Osteoblast (primary cell): Measurements from ENCODE around the gene DTNBP1. TPM values are rescaled to one million over a fixed set of nuclear protein-coding genes. Genes with fewer than 3 reads are reported as not detected.

ENCODE experiments used
- DNase-seq: peaks from one replicate; pipeline ENCODE4 v3.0.0; 2011; ENCODE audit warnings: low spot score, mixed read lengths; ENCODE audit not compliant: insufficient read length; ENCODE audit errors: missing footprints
- H2AFZ ChIP-seq: 2 replicates; pipeline ENCODE4 v1.6.0; 2011; ENCODE audit warnings: mild to moderate bottlenecking, low read length
- H3K27ac ChIP-seq: 2 replicates; pipeline ENCODE4 v1.5.1; 2011; ENCODE audit warnings: mild to moderate bottlenecking, low read depth, low read length, moderate library complexity
- H3K27me3 ChIP-seq: 2 replicates; pipeline ENCODE4 v1.6.0; 2012; ENCODE audit warnings: mild to moderate bottlenecking, control low read depth, inconsistent platforms, low read length, moderate library complexity; ENCODE audit not compliant: insufficient read depth
- H3K36me3 ChIP-seq: 2 replicates; pipeline ENCODE4 v1.5.1; 2011; ENCODE audit warnings: mild to moderate bottlenecking, low read length, control low read depth, moderate library complexity; ENCODE audit not compliant: insufficient read depth
- H3K4me1 ChIP-seq: 2 replicates; pipeline ENCODE4 v1.5.1; 2011; ENCODE audit warnings: mild to moderate bottlenecking, low read length, control low read depth, moderate library complexity; ENCODE audit not compliant: insufficient read depth
- H3K4me2 ChIP-seq: 2 replicates; pipeline ENCODE4 v1.6.0; 2011; ENCODE audit warnings: mild to moderate bottlenecking, low read length; ENCODE audit not compliant: insufficient read depth
- H3K4me3 ChIP-seq: fragments of 200-600 bp; sonication (generic); 3 replicates; pipeline ENCODE4 v1.5.1; 2012; ENCODE audit warnings: mild to moderate bottlenecking, low read length, inconsistent platforms; ENCODE audit not compliant: insufficient read depth
- H3K79me2 ChIP-seq: 2 replicates; pipeline ENCODE4 v1.6.0; 2012; ENCODE audit warnings: mild to moderate bottlenecking, low read length, control low read depth, inconsistent platforms; ENCODE audit not compliant: insufficient read depth
- H3K9me3 ChIP-seq: 2 replicates; pipeline ENCODE4 v1.5.1; 2011; ENCODE audit warnings: low read depth, low read length, control low read depth
- H4K20me1 ChIP-seq: 2 replicates; pipeline ENCODE4 v1.6.0; 2012; ENCODE audit warnings: mild to moderate bottlenecking, low read length, control low read depth; ENCODE audit not compliant: insufficient read depth
- CTCF ChIP-seq: IDR thresholded peaks from 2 replicates; pipeline ENCODE4 v1.5.1; 2011; ENCODE audit warnings: mild to moderate bottlenecking, low read depth, low read length, moderate library complexity; ENCODE audit errors: extremely low read depth
- total RNA-seq: library from RNA; depleted of rRNA; stranded (reverse); fragments of >200 nt; gene quantifications from 2 replicates; pipeline ENCODE4 v1.2.3, GENCODE V29; 2012

Gene DTNBP1
- total RNA-seq, 1 donor = 5.8 TPM

- DNase-seq = no peak
- no peak for TF ChIP-seq CTCF
Measured at GRCh38 chr6:15535495-15536197, 127.2 kb downstream of the DTNBP1 start.

DNA sequence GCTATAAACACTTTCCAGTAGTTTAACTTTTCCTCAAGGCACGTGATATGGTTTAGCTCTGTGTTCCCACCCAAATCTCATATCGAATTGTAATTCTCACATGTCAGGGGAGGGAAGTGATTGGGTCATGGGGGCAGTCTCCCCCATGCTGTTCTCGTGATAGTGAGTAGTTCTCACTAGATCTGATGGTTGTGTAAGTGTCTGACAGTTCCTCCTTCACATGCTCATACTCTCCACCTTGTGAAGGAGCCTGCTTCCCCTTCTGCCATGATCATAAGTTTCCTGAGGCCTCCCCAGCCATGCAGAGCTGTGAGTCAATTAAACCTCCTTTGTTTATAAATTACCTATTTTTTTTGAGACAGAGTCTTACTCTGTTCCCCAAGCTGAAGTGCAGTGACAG, 127.9 kb downstream of the DTNBP1 start:
- H3K36me3 ChIP-seq = peaks cover 6% of the 10 kb centered on the region
- H3K9me3 ChIP-seq = no peaks in the 10 kb centered on the region
- no peak overlapping the region for H3K4me3 ChIP-seq
- H3K27ac ChIP-seq = no peak overlapping the region
- no peak for TF ChIP-seq CTCF
- no peak overlapping the region for H2AFZ ChIP-seq
- H4K20me1 ChIP-seq = no peaks in the 10 kb centered on the region
- no peaks in the 10 kb centered on the region for H3K27me3 ChIP-seq
- no peak for DNase-seq
- H3K4me2 ChIP-seq = no peak overlapping the region
- no peaks in the 10 kb centered on the region for H3K79me2 ChIP-seq
- no peaks in the 10 kb centered on the region for H3K4me1 ChIP-seq

More at GRCh38 chr6:15535495-15536197, 127.2 kb downstream of the DTNBP1 start:
- Histone ChIP-seq H3K4me1 (no peaks in the 10 kb centered on the region), H3K27ac (no peak overlapping the region), H4K20me1 (no peaks in the 10 kb centered on the region), H2AFZ (no peak overlapping the region), H3K4me3 (no peak overlapping the region), H3K4me2 (no peak overlapping the region), H3K9me3 (no peaks in the 10 kb centered on the region), H3K36me3 (peaks cover 6% of the 10 kb centered on the region), H3K79me2 (no peaks in the 10 kb centered on the region), H3K27me3 (no peaks in the 10 kb centered on the region)

DNA sequence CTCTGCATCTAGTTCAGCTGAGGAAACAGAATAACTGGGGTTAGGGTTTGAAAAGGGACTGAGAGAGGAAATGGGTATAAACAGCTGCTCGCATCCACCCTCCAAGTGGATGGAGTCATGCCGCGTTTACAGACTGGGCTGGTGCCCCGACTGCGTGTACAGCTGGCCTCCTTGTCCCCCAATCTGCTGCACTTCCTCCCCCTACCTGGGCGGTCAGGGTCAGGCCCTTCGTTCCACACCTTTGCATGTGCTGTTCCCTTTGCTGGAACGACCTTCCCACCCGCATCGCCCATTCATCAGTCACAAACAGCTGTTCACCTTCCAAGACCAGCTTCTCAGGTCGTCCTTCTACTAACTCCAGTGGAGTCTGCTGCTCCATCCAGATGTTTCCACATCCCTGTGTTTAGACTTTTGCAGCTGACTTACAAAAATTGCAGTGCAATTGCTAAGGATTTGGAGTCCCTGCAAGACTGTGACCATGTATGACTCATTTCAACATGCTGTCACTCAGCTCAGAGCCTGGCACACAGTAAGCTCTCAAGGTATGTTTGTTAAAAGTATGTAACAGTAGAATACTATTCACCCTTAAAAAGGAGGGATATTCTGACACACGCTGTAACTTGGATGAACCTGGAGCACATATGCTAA, 129.3 kb downstream of the DTNBP1 start:
- Histone ChIP-seq H3K9me3 (no peaks in the 10 kb centered on the region), H2AFZ (no peak overlapping the region), H4K20me1 (no peaks in the 10 kb centered on the region), H3K79me2 (no peaks in the 10 kb centered on the region), H3K4me3 (no peak overlapping the region), H3K4me2 (no peak overlapping the region), H3K36me3 (peaks cover 6% of the 10 kb centered on the region), H3K4me1 (no peaks in the 10 kb centered on the region), H3K27ac (no peak overlapping the region), H3K27me3 (no peaks in the 10 kb centered on the region)
- no peak for TF ChIP-seq CTCF
- no peak for DNase-seq

GRCh38 chr6:15531973-15532372, 130.9 kb downstream of the DTNBP1 start:
- DNase-seq = no peak
- H3K4me1 ChIP-seq = no peaks in the 10 kb centered on the region
- no peaks in the 10 kb centered on the region for H3K9me3 ChIP-seq
- H4K20me1 ChIP-seq = no peaks in the 10 kb centered on the region
- H3K4me2 ChIP-seq = no peak overlapping the region
- H3K36me3 ChIP-seq = peaks cover 10% of the 10 kb centered on the region
- H3K27me3 ChIP-seq = no peaks in the 10 kb centered on the region
- no peak overlapping the region for H3K27ac ChIP-seq
- TF ChIP-seq CTCF = no peak
- H3K4me3 ChIP-seq = no peak overlapping the region
- H3K79me2 ChIP-seq = no peaks in the 10 kb centered on the region
- H2AFZ ChIP-seq = no peak overlapping the region
